Kidney epithelial cell (primary cell): ENCODE data around the gene C16orf90. TPM values are rescaled to one million over a fixed set of nuclear protein-coding genes. Genes with fewer than 3 reads are reported as not detected.

Source experiments
- DNase-seq: peaks from one replicate; pipeline ENCODE4 v3.0.0-alpha.2; 2010; ENCODE audit warnings: low read depth
- H3K27me3 ChIP-seq: 2 replicates; pipeline ENCODE4 v1.6.0; 2011; ENCODE audit warnings: low read length; ENCODE audit not compliant: control insufficient read depth, insufficient read depth
- H3K36me3 ChIP-seq: 2 replicates; pipeline ENCODE4 v1.5.1; 2011; ENCODE audit warnings: low read length; ENCODE audit not compliant: control insufficient read depth, insufficient read depth
- H3K4me3 ChIP-seq: 2 replicates; pipeline ENCODE4 v1.5.1; 2011; ENCODE audit warnings: low read depth, mild to moderate bottlenecking, control low read depth, low read length
- CTCF ChIP-seq: IDR thresholded peaks from 2 replicates; pipeline ENCODE4 v1.5.1; 2011; ENCODE audit warnings: mild to moderate bottlenecking, moderate library complexity, low read length, control low read depth, inconsistent platforms; ENCODE audit not compliant: insufficient read depth, poor library complexity, severe bottlenecking
- total RNA-seq: library from RNA; depleted of rRNA; stranded (reverse); fragments of >200 nt; gene quantifications from 2 replicates; pipeline ENCODE4 v1.2.3, GENCODE V29; 2015

The C16orf90 gene
- total RNA-seq, 1 donor from 2014 or later: not detected

DNA sequence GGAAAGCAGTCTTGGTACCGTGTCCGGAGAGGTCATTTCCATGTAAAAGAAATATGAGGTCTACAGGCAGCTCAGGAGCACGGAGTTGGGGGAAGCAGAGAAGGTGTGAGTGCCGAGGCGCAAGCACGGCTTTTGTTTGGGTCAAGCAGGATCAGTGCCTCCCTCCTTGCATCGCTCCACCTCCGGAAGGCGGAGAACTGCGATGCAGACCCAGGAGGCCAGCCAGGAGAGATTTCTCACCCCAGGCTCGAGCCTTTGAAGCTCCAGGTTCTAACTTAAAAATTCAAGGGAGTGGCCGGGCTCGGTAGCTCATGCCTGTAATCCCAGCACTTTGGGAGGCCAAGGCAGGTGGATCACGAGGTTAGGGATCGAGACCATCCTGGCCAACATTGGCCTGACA, 26.8 kb downstream of the C16orf90 start:
- Histone ChIP-seq H3K4me3 (no peak overlapping the region), H3K36me3 (no peaks in the 10 kb centered on the region), H3K27me3 (no peaks in the 10 kb centered on the region)
- no peak for DNase-seq
- no peak for TF ChIP-seq CTCF

- H3K36me3 ChIP-seq: no peaks in the 10 kb centered on the region
- DNase-seq: no peak
- H3K27me3 ChIP-seq: no peaks in the 10 kb centered on the region
- no peak for TF ChIP-seq CTCF
- H3K4me3 ChIP-seq: no peak overlapping the region
Observed at GRCh38 chr16:3467921-3468320, 27.4 kb downstream of the C16orf90 start.

GRCh38 chr16:3467182-3467581, 28.1 kb downstream of the C16orf90 start:
- Histone ChIP-seq H3K4me3 (no peak overlapping the region), H3K36me3 (no peaks in the 10 kb centered on the region), H3K27me3 (no peaks in the 10 kb centered on the region)
- TF ChIP-seq CTCF: no peak
- no peak for DNase-seq

- TF ChIP-seq CTCF: no peak
- Histone ChIP-seq H3K36me3 (no peaks in the 10 kb centered on the region), H3K27me3 (no peaks in the 10 kb centered on the region), H3K4me3 (no peak overlapping the region)
- no peak for DNase-seq
Observed at GRCh38 chr16:3465911-3466584, 29.2 kb downstream of the C16orf90 start.

DNA sequence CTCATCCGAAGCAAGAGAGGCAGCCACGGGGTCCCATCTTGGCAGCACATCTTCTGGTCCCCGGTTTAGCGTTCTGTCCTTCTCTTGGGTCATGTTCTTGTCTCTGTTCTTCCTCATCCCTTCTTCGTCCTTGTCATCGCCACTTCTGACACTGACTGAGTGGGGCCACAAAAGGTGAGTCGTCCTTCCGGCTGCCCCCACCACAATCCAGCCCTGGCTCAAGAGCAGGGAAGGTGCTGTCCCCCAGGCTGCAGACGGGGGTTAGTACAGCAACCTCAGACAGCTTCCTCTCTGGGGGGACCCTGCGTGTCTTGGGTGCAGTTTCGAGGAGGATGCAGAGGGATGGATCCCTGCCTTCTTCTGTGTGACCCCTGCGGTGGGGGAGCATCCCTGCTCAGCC, 30.0 kb downstream of the C16orf90 start:
- Histone ChIP-seq H3K27me3 (no peaks in the 10 kb centered on the region), H3K36me3 (no peaks in the 10 kb centered on the region), H3K4me3 (no peak overlapping the region)
- TF ChIP-seq CTCF: no peak
- DNase-seq: no peak

DNA sequence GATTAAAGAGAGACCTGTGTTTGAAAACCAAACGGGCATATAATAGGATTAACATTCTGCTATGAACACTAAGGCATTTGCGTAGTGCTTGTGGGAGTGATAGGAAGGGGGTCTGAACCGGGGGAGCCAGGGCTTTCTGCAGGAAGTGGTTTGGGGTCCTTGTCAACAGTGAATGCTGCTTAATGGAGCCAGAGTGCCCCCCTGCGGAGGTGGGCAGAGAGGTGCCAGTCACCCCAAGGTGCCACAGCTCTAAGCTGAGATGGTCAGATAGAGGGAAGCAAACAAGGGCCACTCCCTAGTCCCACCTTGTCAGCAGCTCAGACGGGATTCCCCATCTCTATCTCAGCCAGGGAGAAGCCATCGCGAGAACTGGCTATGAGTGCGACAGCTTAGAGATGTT, 34.1 kb downstream of the C16orf90 start:
- no peak for DNase-seq
- no peaks in the 10 kb centered on the region for H3K27me3 ChIP-seq
- TF ChIP-seq CTCF: no peak
- H3K36me3 ChIP-seq: no peaks in the 10 kb centered on the region
- no peak overlapping the region for H3K4me3 ChIP-seq
